GM12878 (cell line): ENCODE measurements around the gene ZNF385D. TPM values are rescaled to one million over a fixed set of nuclear protein-coding genes. Genes with fewer than 3 reads are reported as not detected.

ENCODE experiments used
- ATAC-seq: fragments of 200-7000 bp; cut with Tn5 transposase; 3 replicates; pipeline ENCODE4 v1.9.1; 2020; ENCODE audit warnings: mild to moderate bottlenecking, moderate library complexity
- BruUV-seq: library from RNA; stranded (reverse); fragments of 400-500 nt; replicated peaks from 2 replicates; lab custom pipeline; 2021; lab: Mats Ljungman, UMichigan
- CTCF ChIA-PET: fragments of 300-600 bp; sonication (Branson Sonifier 250); formaldehyde crosslinking; extraction: SDS; loops from one replicate; lab custom pipeline; 2021; ENCODE audit warnings: inconsistent platforms; lab: Yijun Ruan, JAX
- POLR2A ChIA-PET: fragments of 350-600 bp; formaldehyde crosslinking; extraction: SDS; loops from one replicate; lab custom pipeline; 2021; ENCODE audit warnings: inconsistent platforms; lab: Charles Lee
- RAD21 ChIA-PET: fragments of 300-600 bp; sonication (Branson Sonifier 250); formaldehyde crosslinking; loops from one replicate; lab custom pipeline; 2023; ENCODE audit warnings: antibody characterized with exemption; ENCODE audit not compliant: unreplicated experiment; lab: Charles Lee
- SMC1A ChIA-PET: fragments of 300-600 bp; sonication (Branson Sonifier 250); formaldehyde crosslinking; loops from one replicate; lab custom pipeline; 2023; ENCODE audit not compliant: unreplicated experiment, uncharacterized antibody; lab: Charles Lee
- DNase-seq: peaks from one replicate; pipeline ENCODE4 v3.0.0-alpha.2; 2011; ENCODE audit warnings: low read depth, low spot score
- FAIRE-seq: peaks from 3 replicates; lab custom pipeline; 2011; peaks lifted over from hg19 to GRCh38; lab: Jason Lieb, UNC
- H2AFZ ChIP-seq: 2 replicates; pipeline ENCODE4 v1.6.0; 2011; ENCODE audit warnings: low read depth, low read length, control low read depth; ENCODE audit not compliant: control insufficient read depth
- H3K27ac ChIP-seq: 2 replicates; pipeline ENCODE4 v1.5.1; 2011; ENCODE audit warnings: control low read depth; ENCODE audit not compliant: control insufficient read depth, insufficient read depth
- H3K27me3 ChIP-seq, 2 experiments: replicated peaks in 1 of 2; 2 replicates each; pipeline versions ENCODE4 v1.6.0 to v1.6.1; 2011; ENCODE audit warnings: low read length in 1 of 2; ENCODE audit not compliant: control insufficient read depth in 2 of 2, insufficient read depth in 2 of 2
- H3K36me3 ChIP-seq, 2 experiments: 2 replicates each; pipeline ENCODE4 v1.5.1; 2011; ENCODE audit warnings: low read length in 1 of 2; ENCODE audit not compliant: control insufficient read depth in 2 of 2, insufficient read depth in 2 of 2
- H3K4me1 ChIP-seq: 2 replicates; pipeline ENCODE4 v1.6.1; 2011; ENCODE audit warnings: mild to moderate bottlenecking, low read length, moderate library complexity, mixed read lengths; ENCODE audit not compliant: control insufficient read depth, insufficient read depth
- H3K4me2 ChIP-seq: 2 replicates; pipeline ENCODE4 v1.6.0; 2011; ENCODE audit warnings: control low read depth; ENCODE audit not compliant: control insufficient read depth, insufficient read depth
- H3K4me3 ChIP-seq: fragments of 200-600 bp; sonication (generic); 2 replicates; pipeline ENCODE4 v1.5.1; 2016
- H3K79me2 ChIP-seq: 2 replicates; pipeline ENCODE4 v1.6.0; 2011; ENCODE audit warnings: low read length; ENCODE audit not compliant: control insufficient read depth, insufficient read depth
- H3K9ac ChIP-seq: 2 replicates; pipeline ENCODE4 v1.8.0; 2011; ENCODE audit warnings: low read length, control low read depth, mixed read lengths; ENCODE audit not compliant: control insufficient read depth, insufficient read depth
- H3K9me3 ChIP-seq: replicated peaks from 3 replicates; pipeline ENCODE4 v1.5.1; 2011; ENCODE audit warnings: mild to moderate bottlenecking, low read length; ENCODE audit not compliant: control insufficient read depth, insufficient read depth
- H4K20me1 ChIP-seq: 2 replicates; pipeline ENCODE4 v1.6.0; 2011; ENCODE audit not compliant: control insufficient read depth, insufficient read depth
- BCL3 ChIP-seq: IDR thresholded peaks from 2 replicates; pipeline ENCODE4 v1.6.1; 2011; ENCODE audit warnings: borderline replicate concordance, low read depth, mild to moderate bottlenecking, moderate library complexity, low read length; ENCODE audit not compliant: insufficient read depth, poor library complexity, severe bottlenecking
- E4F1 ChIP-seq: fragments of 450-650 bp; IDR thresholded peaks from 2 replicates; pipeline ENCODE4 v1.6.1; 2018; ENCODE audit warnings: borderline replicate concordance, mild to moderate bottlenecking; ENCODE audit not compliant: partially characterized antibody
- FOXM1 ChIP-seq: IDR thresholded peaks from 2 replicates; pipeline ENCODE4 v1.6.1; 2012; ENCODE audit warnings: low read depth, mild to moderate bottlenecking, inconsistent platforms, low read length, moderate library complexity
- GATAD2B ChIP-seq: fragments of 450-650 bp; conservative IDR thresholded peaks from 2 replicates; pipeline ENCODE4 v1.6.1; 2017; ENCODE audit warnings: low read depth, mild to moderate bottlenecking, moderate library complexity
- JUND ChIP-seq: IDR thresholded peaks from 2 replicates; pipeline ENCODE4 v1.6.1; 2012; ENCODE audit warnings: low read depth, mild to moderate bottlenecking, low read length, improper control_type of control experiment, moderate library complexity
- POLR2AphosphoS2 ChIP-seq: IDR thresholded peaks from 2 replicates; pipeline ENCODE4 v1.6.1; 2011; ENCODE audit warnings: low read depth, mild to moderate bottlenecking, low read length, improper control_type of control experiment, moderate library complexity
- RFX5 ChIP-seq: IDR thresholded peaks from 2 replicates; pipeline ENCODE4 v1.6.1; 2011; ENCODE audit warnings: low read depth, low read length, improper control_type of control experiment
- SMAD5 ChIP-seq: IDR thresholded peaks from 2 replicates; pipeline ENCODE4 v1.6.1; 2016; ENCODE audit warnings: antibody characterized with exemption, low read depth
- SP1 ChIP-seq: IDR thresholded peaks from one replicate; pipeline ENCODE4 v1.6.1; 2011; ENCODE audit warnings: low read depth, low read length
- SREBF1 ChIP-seq: IDR thresholded peaks from 2 replicates; pipeline ENCODE4 v1.6.1; 2012; ENCODE audit warnings: mild to moderate bottlenecking, low read length
- ZBTB40 ChIP-seq: fragments of 450-650 bp; IDR thresholded peaks from 2 replicates; pipeline ENCODE4 v1.6.1; 2016; ENCODE audit warnings: mild to moderate bottlenecking, moderate library complexity, borderline replicate concordance
- ZNF592 ChIP-seq: fragments of 450-650 bp; IDR thresholded peaks from 2 replicates; pipeline ENCODE4 v1.6.1; 2017; ENCODE audit warnings: mild to moderate bottlenecking, moderate library complexity
- ZNF622 ChIP-seq: fragments of 450-650 bp; IDR thresholded peaks from 2 replicates; pipeline ENCODE4 v1.6.1; 2017; ENCODE audit warnings: mild to moderate bottlenecking, inconsistent platforms
- WGBS: methylation state at CpG from one replicate; pipeline ENCODE4 v1.1.6; 2016; ENCODE audit warnings: low lambda C conversion rate; ENCODE audit not compliant: insufficient replicate concordance, insufficient coverage; ENCODE audit errors: missing lambda C conversion rate; 5-methylcytosine and 5-hydroxymethylcytosine counted together
- in situ Hi-C: fragments of 300-500 bp; cut with MboI; formaldehyde crosslinking; loops from 9 replicates; pipeline ENCODE4 v1.14.3; 2018; ENCODE audit warnings: mixed read lengths
- intact Hi-C: fragments of 100-400 bp; cut with micrococcal nuclease; formaldehyde crosslinking; loops from one replicate; pipeline ENCODE4 v1.14.2; 2022; ENCODE audit not compliant: unreplicated experiment
- polyA plus RNA-seq, 11 experiments: library from polyadenylated mRNA; depleted of rRNA in 4 of 11; unstranded in 6 of 11; stranded (reverse) in 5 of 11; fragments of >200 nt; fragmentation: Nextera tagmentation in 4 of 11; fragmentation: Illumina TruSeq in 1 of 11; extraction: Ambion mirVana in 4 of 11; extraction: Trizol in 1 of 11; gene quantifications; 1 replicate in 1 of 11; 2 replicates in 10 of 11; pipeline versions ENCODE4 v1.2.1 to v1.2.3, GENCODE V29; 2011 to 2016; ENCODE audit warnings: inconsistent platforms in 2 of 11, missing spikeins in 2 of 11, low read depth in 1 of 11
- total RNA-seq, 4 experiments: library from RNA; depleted of rRNA in 3 of 4; stranded (reverse); fragments of >200 nt in 3 of 4; fragmentation: Illumina TruSeq in 1 of 4; extraction: Trizol in 1 of 4; gene quantifications; 2 replicates each; pipeline versions ENCODE4 v1.2.1 to v1.2.3, GENCODE V29; 2013 to 2021

Gene ZNF385D
- total and polyA plus RNA-seq, 10 of the 15 experiments (the other 5 are each of a cell fraction or from before 2014, with no cell fraction given) = 0.01 to 0.62 (median 0.18) TPM; not detected in 5

- no peak overlapping the region for H3K27ac ChIP-seq
- no peak overlapping the region for H2AFZ ChIP-seq
- in situ Hi-C loops = no loop called here
- H3K4me3 ChIP-seq = no peak overlapping the region
- ChIA-PET SMC1A (no interaction called here), CTCF (no interaction called here), RAD21 (no interaction called here), POLR2A (no interaction called here)
- intact Hi-C loops = no loop called here
- no peaks in the 10 kb centered on the region for H3K9me3 ChIP-seq
- H3K4me1 ChIP-seq = no peaks in the 10 kb centered on the region
- ATAC-seq (no peak), FAIRE-seq (no peak), DNase-seq (no peak)
- BruUV-seq = no TSS peak
- no peaks in the 10 kb centered on the region for H3K36me3 ChIP-seq
- H3K4me2 ChIP-seq = no peak overlapping the region
- H3K79me2 ChIP-seq = no peaks in the 10 kb centered on the region
- H3K27me3 ChIP-seq = no peaks in the 10 kb centered on the region
- no peak overlapping the region for H3K9ac ChIP-seq
- 0% methylated on average over 1 of the region's 1 CpG for WGBS
- no peaks in the 10 kb centered on the region for H4K20me1 ChIP-seq
- TF ChIP-seq POLR2AphosphoS2 = no peak
- TF ChIP-seq SP1 = no peak
- TF ChIP-seq ZBTB40 = no peak
- TF ChIP-seq SMAD5 = no peak
- TF ChIP-seq ZNF592 = no peak
- TF ChIP-seq JUND = no peak
- no peak for TF ChIP-seq SREBF1
- TF ChIP-seq ZNF622 = no peak
- TF ChIP-seq FOXM1 = no peak
- TF ChIP-seq E4F1 = no peak
- no peak for TF ChIP-seq GATAD2B
- TF ChIP-seq RFX5 = no peak
- TF ChIP-seq BCL3 = no peak
These were observed 235.6 kb downstream of the ZNF385D start for GRCh38 chr3:21515417-21515816.
